WERI-Rb-1 (cell line): ENCODE data around the gene ATG9A.

ENCODE experiments used
- DNase-seq: peaks from one replicate; pipeline ENCODE4 v3.0.0-alpha.2; 2020
- H3K27ac ChIP-seq: fragments of 250-450 bp; sonication (Bioruptor Pico); 2 replicates; pipeline ENCODE4 v1.5.1; 2020; ENCODE audit warnings: mild to moderate bottlenecking, moderate library complexity
- H3K27me3 ChIP-seq: fragments of 250-450 bp; sonication (Bioruptor Pico); 2 replicates; pipeline ENCODE4 v1.5.1; 2021; ENCODE audit warnings: mild to moderate bottlenecking, low read depth, moderate library complexity; ENCODE audit not compliant: insufficient read depth, severe bottlenecking
- H3K36me3 ChIP-seq: fragments of 250-450 bp; sonication (Bioruptor Pico); 2 replicates; pipeline ENCODE4 v1.5.1; 2020; ENCODE audit warnings: mild to moderate bottlenecking, moderate library complexity
- H3K4me3 ChIP-seq: 2 replicates; pipeline ENCODE4 v1.5.1; 2011; ENCODE audit warnings: low read depth, mild to moderate bottlenecking, control low read depth, low read length
- H3K9me3 ChIP-seq: fragments of 250-450 bp; sonication (Bioruptor Pico); 2 replicates; pipeline ENCODE4 v1.5.1; 2021; ENCODE audit warnings: mild to moderate bottlenecking, moderate library complexity; ENCODE audit not compliant: severe bottlenecking
- CTCF ChIP-seq: IDR thresholded peaks from 2 replicates; pipeline ENCODE4 v1.5.1; 2011; ENCODE audit warnings: low read depth, mild to moderate bottlenecking, control low read depth, inconsistent platforms, low read length

Gene ATG9A

GRCh38 chr2:219273937-219274336, 44.5 kb upstream of the ATG9A start:
- Histone ChIP-seq H3K27me3 (no peaks in the 10 kb centered on the region), H3K4me3 (no peak overlapping the region), H3K27ac (peak overlapping the region; percentile 63), H3K9me3 (no peaks in the 10 kb centered on the region), H3K36me3 (peaks cover 6% of the 10 kb centered on the region)
- TF ChIP-seq CTCF: no peak
- no peak for DNase-seq

- no peak for TF ChIP-seq CTCF
- Histone ChIP-seq H3K27me3 (no peaks in the 10 kb centered on the region), H3K9me3 (no peaks in the 10 kb centered on the region), H3K27ac (peak overlapping the region; percentile 63), H3K36me3 (peaks cover 6% of the 10 kb centered on the region), H3K4me3 (no peak overlapping the region)
- peak; percentile 60 for DNase-seq
These were observed 43.6 kb upstream of the ATG9A start for GRCh38 chr2:219272995-219273394.

- H3K4me3 ChIP-seq: no peak overlapping the region
- no peaks in the 10 kb centered on the region for H3K9me3 ChIP-seq
- no peaks in the 10 kb centered on the region for H3K27me3 ChIP-seq
- no peak for TF ChIP-seq CTCF
- H3K36me3 ChIP-seq: peaks cover 6% of the 10 kb centered on the region
- peak overlapping the region; percentile 63 for H3K27ac ChIP-seq
- DNase-seq: no peak
These were observed 42.9 kb upstream of the ATG9A start for GRCh38 chr2:219272356-219272755.

- H3K36me3 ChIP-seq: peaks cover 6% of the 10 kb centered on the region
- no peak for TF ChIP-seq CTCF
- H3K27me3 ChIP-seq: no peaks in the 10 kb centered on the region
- H3K9me3 ChIP-seq: no peaks in the 10 kb centered on the region
- no peak overlapping the region for H3K4me3 ChIP-seq
- no peak for DNase-seq
- no peak overlapping the region for H3K27ac ChIP-seq
These were observed 41.6 kb upstream of the ATG9A start for GRCh38 chr2:219271021-219271420.

GRCh38 chr2:219270055-219270372, 40.6 kb upstream of the ATG9A start:
- peaks cover 6% of the 10 kb centered on the region for H3K36me3 ChIP-seq
- no peak for TF ChIP-seq CTCF
- no peak for DNase-seq
- no peak overlapping the region for H3K27ac ChIP-seq
- H3K4me3 ChIP-seq: no peak overlapping the region
- H3K9me3 ChIP-seq: no peaks in the 10 kb centered on the region
- H3K27me3 ChIP-seq: no peaks in the 10 kb centered on the region

- no peak overlapping the region for H3K27ac ChIP-seq
- DNase-seq: no peak
- H3K36me3 ChIP-seq: peaks cover 6% of the 10 kb centered on the region
- no peak overlapping the region for H3K4me3 ChIP-seq
- no peaks in the 10 kb centered on the region for H3K27me3 ChIP-seq
- no peak for TF ChIP-seq CTCF
- H3K9me3 ChIP-seq: no peaks in the 10 kb centered on the region
These were observed 40.1 kb upstream of the ATG9A start for GRCh38 chr2:219269362-219270054.
